A549 (cell line): ENCODE data around the gene DNAAF5.

Experiments used
- CEBPB ChIP-seq, 2 experiments: fragments of >200 bp in 1 of 2; sonication (Bioruptor Twin) in 1 of 2; formaldehyde crosslinking in 1 of 2; IDR thresholded peaks; 2 replicates each; pipeline ENCODE4 v1.6.1; 2012 to 2016
- CHD2 ChIP-seq: fragments of 150-350 bp; IDR thresholded peaks from 2 replicates; pipeline ENCODE4 v1.6.1; 2014; ENCODE audit warnings: low read length; ENCODE audit not compliant: partially characterized antibody
- CTCF ChIP-seq: fragments of >200 bp; sonication (Bioruptor Twin); formaldehyde crosslinking; IDR thresholded peaks from 3 replicates; pipeline ENCODE4 v1.5.1; 2016
- EP300 ChIP-seq, 2 experiments: fragments of >200 bp; sonication (Bioruptor Twin); formaldehyde crosslinking; IDR thresholded peaks; 2 replicates in 1 of 2; 3 replicates in 1 of 2; pipeline ENCODE4 v1.6.1; 2016 to 2017
- HOXA7 ChIP-seq: fragments of 250-450 bp; sonication (Bioruptor Pico); IDR thresholded peaks from 2 replicates; pipeline ENCODE4 v1.5.0; 2020; ENCODE audit warnings: mild to moderate bottlenecking, moderate library complexity
- HOXB13 ChIP-seq: fragments of 250-450 bp; sonication (Bioruptor Pico); IDR thresholded peaks from 2 replicates; pipeline ENCODE4 v1.5.0; 2020; ENCODE audit warnings: low read depth, mild to moderate bottlenecking, moderate library complexity
- HOXB5 ChIP-seq: fragments of 250-450 bp; sonication (Bioruptor Pico); IDR thresholded peaks from 2 replicates; pipeline ENCODE4 v1.5.0; 2020; ENCODE audit warnings: mild to moderate bottlenecking, moderate library complexity
- JUNB ChIP-seq: fragments of >200 bp; sonication (Bioruptor Twin); formaldehyde crosslinking; IDR thresholded peaks from 2 replicates; pipeline ENCODE4 v1.6.1; 2016
- NR3C1 ChIP-seq: fragments of >200 bp; sonication (Bioruptor Twin); formaldehyde crosslinking; IDR thresholded peaks from 3 replicates; pipeline ENCODE4 v1.6.1; 2017
- POLR2A ChIP-seq: IDR thresholded peaks from 2 replicates; pipeline ENCODE4 v1.6.1; 2012; ENCODE audit warnings: mild to moderate bottlenecking, low read length
- RFX5 ChIP-seq: fragments of 450-650 bp; IDR thresholded peaks from 2 replicates; pipeline ENCODE4 v1.7.1; 2014; ENCODE audit warnings: antibody characterized with exemption, mild to moderate bottlenecking, moderate library complexity
- TF ChIP-seq, protein P1 (sequence below): IDR thresholded peaks from 2 replicates; pipeline ENCODE4 v1.6.1; 2012; ENCODE audit warnings: low read depth, borderline replicate concordance

- TF ChIP-seq JUNB: no peak
- TF ChIP-seq EP300 (IDR thresholded peaks at IDR 0.05): no peak
- TF ChIP-seq CTCF: no peak
- TF ChIP-seq, protein P1, sequence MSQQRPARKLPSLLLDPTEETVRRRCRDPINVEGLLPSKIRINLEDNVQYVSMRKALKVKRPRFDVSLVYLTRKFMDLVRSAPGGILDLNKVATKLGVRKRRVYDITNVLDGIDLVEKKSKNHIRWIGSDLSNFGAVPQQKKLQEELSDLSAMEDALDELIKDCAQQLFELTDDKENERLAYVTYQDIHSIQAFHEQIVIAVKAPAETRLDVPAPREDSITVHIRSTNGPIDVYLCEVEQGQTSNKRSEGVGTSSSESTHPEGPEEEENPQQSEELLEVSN: no peak
- no peak for TF ChIP-seq RFX5
- TF ChIP-seq HOXB13 (CRISPR knock-in tag): no peak
- TF ChIP-seq CHD2: no peak
- no peak for TF ChIP-seq CEBPB (IDR thresholded peaks at IDR 0.05)
- TF ChIP-seq HOXB5 (CRISPR knock-in tag): no peak
- TF ChIP-seq NR3C1: no peak
- TF ChIP-seq POLR2A: no peak
- TF ChIP-seq HOXA7 (CRISPR knock-in tag): no peak
Observed at GRCh38 chr7:698515-699475, 27.7 kb upstream of the DNAAF5 start.
